OCI-LY7 (cell line): Measurements from ENCODE around the gene EPB41L2. TPM values are rescaled to one million over a fixed set of nuclear protein-coding genes. Genes with fewer than 3 reads are reported as not detected.

Experiments
- BruUV-seq: library from RNA; stranded (reverse); fragments of 400-500 nt; replicated peaks from 2 replicates; lab custom pipeline; 2021; lab: Mats Ljungman, UMichigan
- CTCF ChIA-PET: fragments of 300-600 bp; sonication (Branson Sonifier 250); formaldehyde crosslinking; loops from one replicate; lab custom pipeline; 2022; ENCODE audit warnings: antibody characterized with exemption; ENCODE audit not compliant: unreplicated experiment; lab: Charles Lee
- POLR2A ChIA-PET: fragments of 300-600 bp; sonication (Branson Sonifier 250); formaldehyde crosslinking; loops from one replicate; lab custom pipeline; 2022; ENCODE audit warnings: antibody characterized with exemption; lab: Charles Lee
- DNase-seq: peaks from one replicate; pipeline ENCODE4 v3.0.0-alpha.2; 2015; ENCODE audit warnings: low spot score
- H2AFZ ChIP-seq: fragments of 200-600 bp; sonication (generic), shearing (Covaris generic); 2 replicates; pipeline ENCODE4 v1.6.1; 2014; ENCODE audit warnings: mild to moderate bottlenecking, antibody characterized with exemption, low read length, moderate library complexity
- H3K27ac ChIP-seq: fragments of 200-600 bp; sonication (generic); 2 replicates; pipeline ENCODE4 v1.5.1; 2014; ENCODE audit warnings: mixed run types, low read depth, mild to moderate bottlenecking, moderate library complexity, low read length, inconsistent platforms; ENCODE audit not compliant: poor library complexity, severe bottlenecking
- H3K36me3 ChIP-seq: fragments of 200-600 bp; sonication (generic); 2 replicates; pipeline ENCODE4 v1.6.1; 2014; ENCODE audit warnings: mild to moderate bottlenecking, antibody characterized with exemption, low read length, moderate library complexity, mixed read lengths; ENCODE audit not compliant: insufficient read depth
- H3K4me1 ChIP-seq: fragments of 200-600 bp; sonication (generic); 2 replicates; pipeline ENCODE4 v1.5.1; 2014; ENCODE audit warnings: mild to moderate bottlenecking, low read length; ENCODE audit not compliant: insufficient read depth, poor library complexity, severe bottlenecking
- H3K4me2 ChIP-seq: fragments of 200-600 bp; sonication (generic); 2 replicates; pipeline ENCODE4 v1.6.1; 2014; ENCODE audit warnings: mild to moderate bottlenecking, low read length
- H3K4me3 ChIP-seq: fragments of 200-600 bp; sonication (generic); 2 replicates; pipeline ENCODE4 v1.5.1; 2014; ENCODE audit warnings: mild to moderate bottlenecking, low read depth, low read length; ENCODE audit not compliant: poor library complexity, severe bottlenecking
- H3K79me2 ChIP-seq: fragments of 200-600 bp; sonication (generic); 2 replicates; pipeline ENCODE4 v1.6.1; 2016; ENCODE audit warnings: low read depth, mild to moderate bottlenecking, low read length, moderate library complexity, mixed read lengths; ENCODE audit not compliant: insufficient read depth
- H3K9me2 ChIP-seq: fragments of 200-600 bp; sonication (generic); 2 replicates; pipeline ENCODE4 v1.6.1; 2016; ENCODE audit warnings: mild to moderate bottlenecking, low read length, mixed read lengths; ENCODE audit not compliant: insufficient read depth
- H3K9me3 ChIP-seq: fragments of 200-600 bp; sonication (generic); 2 replicates; pipeline ENCODE4 v1.6.1; 2014; ENCODE audit warnings: mild to moderate bottlenecking, mixed run types, low read length, mixed read lengths
- H4K20me1 ChIP-seq: fragments of 200-600 bp; sonication (generic); 2 replicates; pipeline ENCODE4 v1.6.1; 2014; ENCODE audit warnings: mild to moderate bottlenecking, antibody characterized with exemption, low read length, moderate library complexity, mixed read lengths; ENCODE audit not compliant: insufficient read depth
- CTCF ChIP-seq: fragments of 200-600 bp; sonication (generic); conservative IDR thresholded peaks from 2 replicates; pipeline ENCODE4 v1.5.1; 2014; ENCODE audit warnings: mild to moderate bottlenecking, antibody characterized with exemption, low read length, moderate library complexity, mixed read lengths
- EZH2phosphoT487 ChIP-seq: fragments of 200-600 bp; sonication (generic); IDR thresholded peaks from 2 replicates; pipeline ENCODE4 v1.6.1; 2018; ENCODE audit warnings: low read depth, borderline replicate concordance, mild to moderate bottlenecking, mixed run types, antibody characterized with exemption, low read length, moderate library complexity, mixed read lengths
- intact Hi-C: fragments of 100-400 bp; cut with micrococcal nuclease; formaldehyde crosslinking; loops from one replicate; pipeline ENCODE4 v1.10.0; 2022; ENCODE audit not compliant: unreplicated experiment
- total RNA-seq, 2 experiments: library from RNA; depleted of rRNA in 1 of 2; stranded (reverse); fragments of >200 nt in 1 of 2; shearing (Covaris generic) in 1 of 2; gene quantifications; 2 replicates each; pipeline ENCODE4 v1.2.3, GENCODE V29; 2014 to 2022

Gene EPB41L2
- total RNA-seq, 2 experiments from 2014 or later: 36.7 to 138 TPM

- Histone ChIP-seq H3K4me1 (no peaks in the 10 kb centered on the region), H3K36me3 (peaks cover 27% of the 10 kb centered on the region), H3K27ac (no peak overlapping the region), H3K79me2 (no peaks in the 10 kb centered on the region), H3K9me2 (no peaks in the 10 kb centered on the region), H3K9me3 (no peaks in the 10 kb centered on the region), H4K20me1 (no peaks in the 10 kb centered on the region), H3K4me3 (no peak overlapping the region), H2AFZ (no peak overlapping the region), H3K4me2 (no peak overlapping the region)
- ChIA-PET POLR2A (interaction anchor here (0.7 kb wide), 1 partner anchor 27 kb away, joined by 4 read pairs; no protein-coding TSS in a partner anchor), CTCF (no interaction called here)
- TF ChIP-seq CTCF: no peak
- TF ChIP-seq EZH2phosphoT487: no peak
- DNase-seq: no peak
- intact Hi-C loops: no loop called here
- BruUV-seq: no TSS peak
These were observed 203.7 kb downstream of the EPB41L2 start for GRCh38 chr6:130859161-130859867.

GRCh38 chr6:130858498-130859160, 204.4 kb downstream of the EPB41L2 start:
- no TSS peak for BruUV-seq
- no peak overlapping the region for H3K4me2 ChIP-seq
- TF ChIP-seq EZH2phosphoT487 (no peak), CTCF (no peak)

GRCh38 chr6:130858054-130858453, 205.0 kb downstream of the EPB41L2 start:
- Histone ChIP-seq H3K36me3 (peaks cover 19% of the 10 kb centered on the region), H4K20me1 (no peaks in the 10 kb centered on the region), H3K4me3 (no peak overlapping the region), H2AFZ (no peak overlapping the region), H3K27ac (no peak overlapping the region), H3K9me2 (no peaks in the 10 kb centered on the region), H3K9me3 (no peaks in the 10 kb centered on the region), H3K79me2 (no peaks in the 10 kb centered on the region), H3K4me2 (no peak overlapping the region), H3K4me1 (no peaks in the 10 kb centered on the region)
- no peak for TF ChIP-seq EZH2phosphoT487
- no peak for TF ChIP-seq CTCF
- intact Hi-C loops: no loop called here
- POLR2A ChIA-PET: no interaction called here
- CTCF ChIA-PET: no interaction called here
- no TSS peak for BruUV-seq
- no peak for DNase-seq

More at GRCh38 chr6:130858498-130859160, 204.4 kb downstream of the EPB41L2 start:
- DNase-seq: no peak
- no peak overlapping the region for H2AFZ ChIP-seq
- no peaks in the 10 kb centered on the region for H3K79me2 ChIP-seq
- H3K9me2 ChIP-seq: no peaks in the 10 kb centered on the region
- no peaks in the 10 kb centered on the region for H3K4me1 ChIP-seq
- H3K9me3 ChIP-seq: no peaks in the 10 kb centered on the region
- ChIA-PET POLR2A (no interaction called here), CTCF (no interaction called here)
- no peak overlapping the region for H3K27ac ChIP-seq
- intact Hi-C loops: no loop called here
- no peaks in the 10 kb centered on the region for H4K20me1 ChIP-seq
- H3K4me3 ChIP-seq: no peak overlapping the region
- H3K36me3 ChIP-seq: peaks cover 24% of the 10 kb centered on the region
